ENCODE measurements around the gene SAP25. TPM values are rescaled to one million over a fixed set of nuclear protein-coding genes. Genes with fewer than 3 reads are reported as not detected.

SAP25 gene
- total and polyA plus RNA-seq, 2 experiments from 2014 or later, result 3.8 to 4.1 TPM

- Histone ChIP-seq H3K79me2 (replicated peaks; ENCODE audit: insufficient read depth) (no peaks in the 10 kb centered on the region), H3K4me2 (peak overlapping the region; percentile 99), H2AFZ (peak overlapping the region; percentile 89), H3K9me2 (ENCODE audit: insufficient read depth) (no peaks in the 10 kb centered on the region), H3K36me3 (ENCODE audit: insufficient read depth) (no peaks in the 10 kb centered on the region), H3K4me3 (peak overlapping the region; percentile 90), H3F3A (replicated peaks; ENCODE audit: low read depth) (0 out of 2 replicates have a peak, but pooled peaks cover 3% of the 10 kb centered on the region), H3K27me3 (ENCODE audit: insufficient read depth) (peaks cover 13% of the 10 kb centered on the region), H4K20me1 (replicated peaks; ENCODE audit: insufficient read depth) (no peaks in the 10 kb centered on the region), H3K4me1 (ENCODE audit: insufficient read depth) (peaks cover 26% of the 10 kb centered on the region), H3K27ac (ENCODE audit: low read depth) (no peak overlapping the region)
- peaks cover 33% of the 10 kb centered on the region for H3K27me3 Mint-ChIP-seq (ENCODE audit: insufficient read depth, low read depth, poor library complexity)
- peak overlapping the region; percentile 86 for H3K4me3 Mint-ChIP-seq
- H3K36me3 Mint-ChIP-seq (ENCODE audit: low read depth), result peaks cover 10% of the 10 kb centered on the region; the same call in 2 of the 3 replicates
- DNase-seq (ENCODE audit: low spot score) (peak; percentile 83), ATAC-seq (peak; percentile 22)
- no peak for TF ChIP-seq ZNF114 (CRISPR knock-in tag; IDR thresholded peaks at IDR 0.05)
- peak; percentile 39; the same call in 1 of the 2 replicates for TF ChIP-seq POLR2AphosphoS5 (IDR thresholded peaks at IDR 0.05; ENCODE audit: low read depth)
- H3K4me1 Mint-ChIP-seq, result peaks cover 36% of the 10 kb centered on the region
- no peak overlapping the region for H3K27ac Mint-ChIP-seq
- no peaks in the 10 kb centered on the region for H3K9me3 Mint-ChIP-seq
Measured at GRCh38 chr7:100604976-100605911, 31.5 kb upstream of the SAP25 start.

GRCh38 chr7:100604028-100604975 is 30.6 kb upstream of the SAP25 start:
- Mint-ChIP-seq H3K36me3 (ENCODE audit: low read depth) (peaks cover 7% of the 10 kb centered on the region; the same call in 2 of the 3 replicates), H3K4me1 (peaks cover 37% of the 10 kb centered on the region), H3K4me3 (peak overlapping the region; percentile 86), H3K9me3 (no peaks in the 10 kb centered on the region), H3K27me3 (ENCODE audit: insufficient read depth, low read depth, poor library complexity) (peaks cover 35% of the 10 kb centered on the region), H3K27ac (peak overlapping the region; percentile 94)
- Histone ChIP-seq H3K79me2 (replicated peaks; ENCODE audit: insufficient read depth) (no peaks in the 10 kb centered on the region), H3K9me2 (ENCODE audit: insufficient read depth) (no peaks in the 10 kb centered on the region), H3K27me3 (ENCODE audit: insufficient read depth) (peaks cover 13% of the 10 kb centered on the region), H4K20me1 (replicated peaks; ENCODE audit: insufficient read depth) (no peaks in the 10 kb centered on the region), H2AFZ (peak overlapping the region; percentile 89; the same call in 1 of the 2 replicates), H3K27ac (ENCODE audit: low read depth) (peak overlapping the region; percentile 97), H3K4me2 (peak overlapping the region; percentile 99), H3K4me1 (ENCODE audit: insufficient read depth) (peaks cover 26% of the 10 kb centered on the region), H3F3A (replicated peaks; ENCODE audit: low read depth) (0 out of 2 replicates have a peak, but pooled peaks cover 3% of the 10 kb centered on the region), H3K36me3 (ENCODE audit: insufficient read depth) (no peaks in the 10 kb centered on the region), H3K4me3 (peak overlapping the region; percentile 90)
- DNase-seq (ENCODE audit: low spot score), result peak; percentile 93
- peak; percentile 66 for ATAC-seq
- TF ChIP-seq EZH2phosphoT487 (IDR thresholded peaks at IDR 0.05; ENCODE audit: unreplicated experiment) (no peak), ZNF114 (CRISPR knock-in tag; IDR thresholded peaks at IDR 0.05) (no peak), EZH2 (IDR thresholded peaks at IDR 0.05; ENCODE audit: low read depth, unreplicated experiment) (no peak), CREB1 (CRISPR knock-in tag; IDR thresholded peaks at IDR 0.05; ENCODE audit: low read depth) (no peak), POLR2AphosphoS5 (IDR thresholded peaks at IDR 0.05; ENCODE audit: low read depth) (peak; percentile 96), ZNF331 (CRISPR knock-in tag; IDR thresholded peaks at IDR 0.05; ENCODE audit: low read depth) (no peak), STAT1 (IDR thresholded peaks at IDR 0.05; ENCODE audit: unreplicated experiment) (no peak)
- TF ChIP-seq, protein P1, sequence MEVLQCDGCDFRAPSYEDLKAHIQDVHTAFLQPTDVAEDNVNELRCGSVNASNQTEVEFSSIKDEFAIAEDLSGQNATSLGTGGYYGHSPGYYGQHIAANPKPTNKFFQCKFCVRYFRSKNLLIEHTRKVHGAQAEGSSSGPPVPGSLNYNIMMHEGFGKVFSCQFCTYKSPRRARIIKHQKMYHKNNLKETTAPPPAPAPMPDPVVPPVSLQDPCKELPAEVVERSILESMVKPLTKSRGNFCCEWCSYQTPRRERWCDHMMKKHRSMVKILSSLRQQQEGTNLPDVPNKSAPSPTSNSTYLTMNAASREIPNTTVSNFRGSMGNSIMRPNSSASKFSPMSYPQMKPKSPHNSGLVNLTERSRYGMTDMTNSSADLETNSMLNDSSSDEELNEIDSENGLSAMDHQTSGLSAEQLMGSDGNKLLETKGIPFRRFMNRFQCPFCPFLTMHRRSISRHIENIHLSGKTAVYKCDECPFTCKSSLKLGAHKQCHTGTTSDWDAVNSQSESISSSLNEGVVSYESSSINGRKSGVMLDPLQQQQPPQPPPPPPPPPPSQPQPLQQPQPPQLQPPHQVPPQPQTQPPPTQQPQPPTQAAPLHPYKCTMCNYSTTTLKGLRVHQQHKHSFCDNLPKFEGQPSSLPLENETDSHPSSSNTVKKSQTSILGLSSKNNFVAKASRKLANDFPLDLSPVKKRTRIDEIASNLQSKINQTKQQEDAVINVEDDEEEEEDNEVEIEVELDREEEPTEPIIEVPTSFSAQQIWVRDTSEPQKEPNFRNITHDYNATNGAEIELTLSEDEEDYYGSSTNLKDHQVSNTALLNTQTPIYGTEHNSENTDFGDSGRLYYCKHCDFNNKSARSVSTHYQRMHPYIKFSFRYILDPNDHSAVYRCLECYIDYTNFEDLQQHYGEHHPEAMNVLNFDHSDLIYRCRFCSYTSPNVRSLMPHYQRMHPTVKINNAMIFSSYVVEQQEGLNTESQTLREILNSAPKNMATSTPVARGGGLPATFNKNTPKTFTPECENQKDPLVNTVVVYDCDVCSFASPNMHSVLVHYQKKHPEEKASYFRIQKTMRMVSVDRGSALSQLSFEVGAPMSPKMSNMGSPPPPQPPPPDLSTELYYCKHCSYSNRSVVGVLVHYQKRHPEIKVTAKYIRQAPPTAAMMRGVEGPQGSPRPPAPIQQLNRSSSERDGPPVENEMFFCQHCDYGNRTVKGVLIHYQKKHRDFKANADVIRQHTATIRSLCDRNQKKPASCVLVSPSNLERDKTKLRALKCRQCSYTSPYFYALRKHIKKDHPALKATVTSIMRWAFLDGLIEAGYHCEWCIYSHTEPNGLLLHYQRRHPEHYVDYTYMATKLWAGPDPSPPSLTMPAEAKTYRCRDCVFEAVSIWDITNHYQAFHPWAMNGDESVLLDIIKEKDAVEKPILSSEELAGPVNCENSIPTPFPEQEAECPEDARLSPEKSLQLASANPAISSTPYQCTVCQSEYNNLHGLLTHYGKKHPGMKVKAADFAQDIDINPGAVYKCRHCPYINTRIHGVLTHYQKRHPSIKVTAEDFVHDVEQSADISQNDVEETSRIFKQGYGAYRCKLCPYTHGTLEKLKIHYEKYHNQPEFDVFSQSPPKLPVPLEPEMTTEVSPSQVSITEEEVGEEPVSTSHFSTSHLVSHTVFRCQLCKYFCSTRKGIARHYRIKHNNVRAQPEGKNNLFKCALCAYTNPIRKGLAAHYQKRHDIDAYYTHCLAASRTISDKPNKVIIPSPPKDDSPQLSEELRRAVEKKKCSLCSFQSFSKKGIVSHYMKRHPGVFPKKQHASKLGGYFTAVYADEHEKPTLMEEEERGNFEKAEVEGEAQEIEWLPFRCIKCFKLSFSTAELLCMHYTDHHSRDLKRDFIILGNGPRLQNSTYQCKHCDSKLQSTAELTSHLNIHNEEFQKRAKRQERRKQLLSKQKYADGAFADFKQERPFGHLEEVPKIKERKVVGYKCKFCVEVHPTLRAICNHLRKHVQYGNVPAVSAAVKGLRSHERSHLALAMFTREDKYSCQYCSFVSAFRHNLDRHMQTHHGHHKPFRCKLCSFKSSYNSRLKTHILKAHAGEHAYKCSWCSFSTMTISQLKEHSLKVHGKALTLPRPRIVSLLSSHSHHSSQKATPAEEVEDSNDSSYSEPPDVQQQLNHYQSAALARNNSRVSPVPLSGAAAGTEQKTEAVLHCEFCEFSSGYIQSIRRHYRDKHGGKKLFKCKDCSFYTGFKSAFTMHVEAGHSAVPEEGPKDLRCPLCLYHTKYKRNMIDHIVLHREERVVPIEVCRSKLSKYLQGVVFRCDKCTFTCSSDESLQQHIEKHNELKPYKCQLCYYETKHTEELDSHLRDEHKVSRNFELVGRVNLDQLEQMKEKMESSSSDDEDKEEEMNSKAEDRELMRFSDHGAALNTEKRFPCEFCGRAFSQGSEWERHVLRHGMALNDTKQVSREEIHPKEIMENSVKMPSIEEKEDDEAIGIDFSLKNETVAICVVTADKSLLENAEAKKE (CRISPR knock-in tag; IDR thresholded peaks at IDR 0.05), result no peak
- TF ChIP-seq, protein P2, sequence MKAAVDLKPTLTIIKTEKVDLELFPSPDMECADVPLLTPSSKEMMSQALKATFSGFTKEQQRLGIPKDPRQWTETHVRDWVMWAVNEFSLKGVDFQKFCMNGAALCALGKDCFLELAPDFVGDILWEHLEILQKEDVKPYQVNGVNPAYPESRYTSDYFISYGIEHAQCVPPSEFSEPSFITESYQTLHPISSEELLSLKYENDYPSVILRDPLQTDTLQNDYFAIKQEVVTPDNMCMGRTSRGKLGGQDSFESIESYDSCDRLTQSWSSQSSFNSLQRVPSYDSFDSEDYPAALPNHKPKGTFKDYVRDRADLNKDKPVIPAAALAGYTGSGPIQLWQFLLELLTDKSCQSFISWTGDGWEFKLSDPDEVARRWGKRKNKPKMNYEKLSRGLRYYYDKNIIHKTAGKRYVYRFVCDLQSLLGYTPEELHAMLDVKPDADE (IDR thresholded peaks at IDR 0.05), result 0 out of 2 replicates have a peak, but pooled peaks have one; percentile 43
